ENCODE data around the gene CYTH1.

DNA sequence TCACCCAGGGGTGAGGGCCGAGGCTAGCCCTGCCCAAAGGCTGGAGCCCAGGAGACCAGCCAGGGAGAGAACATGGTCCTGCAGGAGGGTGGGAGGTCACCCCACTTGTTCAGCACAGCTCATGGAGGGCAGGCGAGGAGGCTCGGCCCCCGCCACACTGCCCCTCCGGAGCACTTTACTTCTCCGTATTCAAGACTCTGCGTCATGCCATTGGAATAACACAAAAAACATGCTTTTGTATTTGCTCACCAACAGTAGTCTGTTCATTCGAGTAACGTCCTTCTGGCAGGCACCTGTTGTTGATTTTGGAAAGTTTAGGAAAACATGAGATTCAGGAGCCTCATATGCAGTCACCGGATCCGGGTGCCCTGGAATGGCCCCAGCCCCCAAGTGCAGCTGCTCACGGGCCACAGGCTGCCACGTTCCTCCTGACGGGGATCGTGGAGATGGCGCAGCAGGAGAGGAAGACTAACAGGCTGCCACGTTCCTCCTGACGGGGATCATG lies 123.7 kb downstream of the CYTH1 start:
- no peak for TF ChIP-seq CREM (CRISPR knock-in tag; IDR thresholded peaks at IDR 0.05)
- TF ChIP-seq, protein P1, sequence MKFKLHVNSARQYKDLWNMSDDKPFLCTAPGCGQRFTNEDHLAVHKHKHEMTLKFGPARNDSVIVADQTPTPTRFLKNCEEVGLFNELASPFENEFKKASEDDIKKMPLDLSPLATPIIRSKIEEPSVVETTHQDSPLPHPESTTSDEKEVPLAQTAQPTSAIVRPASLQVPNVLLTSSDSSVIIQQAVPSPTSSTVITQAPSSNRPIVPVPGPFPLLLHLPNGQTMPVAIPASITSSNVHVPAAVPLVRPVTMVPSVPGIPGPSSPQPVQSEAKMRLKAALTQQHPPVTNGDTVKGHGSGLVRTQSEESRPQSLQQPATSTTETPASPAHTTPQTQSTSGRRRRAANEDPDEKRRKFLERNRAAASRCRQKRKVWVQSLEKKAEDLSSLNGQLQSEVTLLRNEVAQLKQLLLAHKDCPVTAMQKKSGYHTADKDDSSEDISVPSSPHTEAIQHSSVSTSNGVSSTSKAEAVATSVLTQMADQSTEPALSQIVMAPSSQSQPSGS (CRISPR knock-in tag; IDR thresholded peaks at IDR 0.05; ENCODE audit: borderline replicate concordance, low read depth) = no peak
- TF ChIP-seq, protein P2, sequence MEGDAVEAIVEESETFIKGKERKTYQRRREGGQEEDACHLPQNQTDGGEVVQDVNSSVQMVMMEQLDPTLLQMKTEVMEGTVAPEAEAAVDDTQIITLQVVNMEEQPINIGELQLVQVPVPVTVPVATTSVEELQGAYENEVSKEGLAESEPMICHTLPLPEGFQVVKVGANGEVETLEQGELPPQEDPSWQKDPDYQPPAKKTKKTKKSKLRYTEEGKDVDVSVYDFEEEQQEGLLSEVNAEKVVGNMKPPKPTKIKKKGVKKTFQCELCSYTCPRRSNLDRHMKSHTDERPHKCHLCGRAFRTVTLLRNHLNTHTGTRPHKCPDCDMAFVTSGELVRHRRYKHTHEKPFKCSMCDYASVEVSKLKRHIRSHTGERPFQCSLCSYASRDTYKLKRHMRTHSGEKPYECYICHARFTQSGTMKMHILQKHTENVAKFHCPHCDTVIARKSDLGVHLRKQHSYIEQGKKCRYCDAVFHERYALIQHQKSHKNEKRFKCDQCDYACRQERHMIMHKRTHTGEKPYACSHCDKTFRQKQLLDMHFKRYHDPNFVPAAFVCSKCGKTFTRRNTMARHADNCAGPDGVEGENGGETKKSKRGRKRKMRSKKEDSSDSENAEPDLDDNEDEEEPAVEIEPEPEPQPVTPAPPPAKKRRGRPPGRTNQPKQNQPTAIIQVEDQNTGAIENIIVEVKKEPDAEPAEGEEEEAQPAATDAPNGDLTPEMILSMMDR (IDR thresholded peaks at IDR 0.05) = no peak
- TF ChIP-seq, protein P3, sequence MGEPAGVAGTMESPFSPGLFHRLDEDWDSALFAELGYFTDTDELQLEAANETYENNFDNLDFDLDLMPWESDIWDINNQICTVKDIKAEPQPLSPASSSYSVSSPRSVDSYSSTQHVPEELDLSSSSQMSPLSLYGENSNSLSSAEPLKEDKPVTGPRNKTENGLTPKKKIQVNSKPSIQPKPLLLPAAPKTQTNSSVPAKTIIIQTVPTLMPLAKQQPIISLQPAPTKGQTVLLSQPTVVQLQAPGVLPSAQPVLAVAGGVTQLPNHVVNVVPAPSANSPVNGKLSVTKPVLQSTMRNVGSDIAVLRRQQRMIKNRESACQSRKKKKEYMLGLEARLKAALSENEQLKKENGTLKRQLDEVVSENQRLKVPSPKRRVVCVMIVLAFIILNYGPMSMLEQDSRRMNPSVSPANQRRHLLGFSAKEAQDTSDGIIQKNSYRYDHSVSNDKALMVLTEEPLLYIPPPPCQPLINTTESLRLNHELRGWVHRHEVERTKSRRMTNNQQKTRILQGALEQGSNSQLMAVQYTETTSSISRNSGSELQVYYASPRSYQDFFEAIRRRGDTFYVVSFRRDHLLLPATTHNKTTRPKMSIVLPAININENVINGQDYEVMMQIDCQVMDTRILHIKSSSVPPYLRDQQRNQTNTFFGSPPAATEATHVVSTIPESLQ (CRISPR knock-in tag; IDR thresholded peaks at IDR 0.05) = no peak
- TF ChIP-seq, protein P4, sequence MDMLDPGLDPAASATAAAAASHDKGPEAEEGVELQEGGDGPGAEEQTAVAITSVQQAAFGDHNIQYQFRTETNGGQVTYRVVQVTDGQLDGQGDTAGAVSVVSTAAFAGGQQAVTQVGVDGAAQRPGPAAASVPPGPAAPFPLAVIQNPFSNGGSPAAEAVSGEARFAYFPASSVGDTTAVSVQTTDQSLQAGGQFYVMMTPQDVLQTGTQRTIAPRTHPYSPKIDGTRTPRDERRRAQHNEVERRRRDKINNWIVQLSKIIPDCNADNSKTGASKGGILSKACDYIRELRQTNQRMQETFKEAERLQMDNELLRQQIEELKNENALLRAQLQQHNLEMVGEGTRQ (CRISPR knock-in tag; IDR thresholded peaks at IDR 0.05) = no peak

Data from WTC11 (cell line).